CD4-positive, CD25-positive, alpha-beta regulatory T cell (primary cell): ENCODE measurements around the gene TIMP2. TPM values are rescaled to one million over a fixed set of nuclear protein-coding genes. Genes with fewer than 3 reads are reported as not detected.

Source experiments
- ATAC-seq, 2 donors: fragments of 150-1000 bp; cut with Tn5 transposase; one replicate each; pipeline ENCODE4 v1.10.0; 2021; ENCODE audit warnings: low read depth in 2 of 2, moderate number of reproducible peaks in 2 of 2, moderate library complexity in 1 of 2
- DNase-seq, 3 donors: peaks; one replicate each; pipeline versions ENCODE4 v3.0.0 to v3.0.0-alpha.2; 2012 to 2022; ENCODE audit warnings: mixed read lengths in 1 of 3
- H3K27ac ChIP-seq: one replicate; pipeline ENCODE4 v1.7.0; 2013; ENCODE audit warnings: mild to moderate bottlenecking, low read length; ENCODE audit not compliant: insufficient read depth, poor library complexity, severe bottlenecking
- H3K27me3 ChIP-seq: one replicate; pipeline ENCODE4 v1.7.0; 2013; ENCODE audit warnings: low read length; ENCODE audit not compliant: control insufficient read depth, insufficient read depth
- H3K36me3 ChIP-seq: one replicate; pipeline ENCODE4 v1.7.0; 2013; ENCODE audit warnings: mild to moderate bottlenecking, low read length, moderate library complexity; ENCODE audit not compliant: control insufficient read depth, insufficient read depth
- H3K4me1 ChIP-seq: 2 replicates; pipeline ENCODE4 v1.7.0; 2013; ENCODE audit warnings: mild to moderate bottlenecking, low read length; ENCODE audit not compliant: insufficient read depth, control insufficient read depth, poor library complexity, severe bottlenecking
- H3K4me3 ChIP-seq: one replicate; pipeline ENCODE4 v1.7.0; 2013; ENCODE audit warnings: low read depth, mild to moderate bottlenecking, low read length, moderate library complexity
- H3K9me3 ChIP-seq, 2 experiments: 1 replicate in 1 of 2; 2 replicates in 1 of 2; pipeline ENCODE4 v1.7.0; 2013; ENCODE audit warnings: low read length in 2 of 2, mild to moderate bottlenecking in 1 of 2, moderate library complexity in 1 of 2; ENCODE audit not compliant: control insufficient read depth in 2 of 2
- H3K27ac Mint-ChIP-seq, 3 donors: one replicate each; pipeline ENCODE4 v1.8.0; 2020 to 2022; ENCODE audit warnings: mild to moderate bottlenecking in 3 of 3, mixed read lengths in 3 of 3, moderate library complexity in 2 of 3
- H3K27me3 Mint-ChIP-seq: one replicate; pipeline ENCODE4 v1.8.0; 2022; ENCODE audit warnings: mild to moderate bottlenecking, mixed read lengths
- H3K36me3 Mint-ChIP-seq: one replicate; pipeline ENCODE4 v1.8.0; 2020; ENCODE audit warnings: mixed read lengths
- H3K4me1 Mint-ChIP-seq, 4 donors: one replicate each; pipeline ENCODE4 v1.8.0; 2020 to 2022; ENCODE audit warnings: mixed read lengths in 4 of 4, mild to moderate bottlenecking in 1 of 4
- H3K4me3 Mint-ChIP-seq, 4 donors: one replicate each; pipeline ENCODE4 v1.8.0; 2020 to 2022; ENCODE audit warnings: mild to moderate bottlenecking in 4 of 4, mixed read lengths in 4 of 4, moderate library complexity in 3 of 4
- H3K9me3 Mint-ChIP-seq, 7 donors: one replicate each; pipeline ENCODE4 v1.8.0; 2020 to 2022; ENCODE audit warnings: mixed read lengths in 7 of 7, mild to moderate bottlenecking in 3 of 7, moderate library complexity in 2 of 7
- polyA plus RNA-seq, 4 donors: library from polyadenylated mRNA; unstranded; fragments of 300-500 nt; fragmentation: Illumina TruSeq; gene quantifications; one replicate each; pipeline ENCODE4 v1.2.3, GENCODE V29; 2021
- total RNA-seq: library from RNA; stranded (reverse); gene quantifications from one replicate; pipeline ENCODE4 v1.2.3, GENCODE V29; 2022

Gene TIMP2
- total and polyA plus RNA-seq, 5 donors from 2014 or later: 0.29 to 6.5 (median 0.40) TPM; not detected in 1

DNA sequence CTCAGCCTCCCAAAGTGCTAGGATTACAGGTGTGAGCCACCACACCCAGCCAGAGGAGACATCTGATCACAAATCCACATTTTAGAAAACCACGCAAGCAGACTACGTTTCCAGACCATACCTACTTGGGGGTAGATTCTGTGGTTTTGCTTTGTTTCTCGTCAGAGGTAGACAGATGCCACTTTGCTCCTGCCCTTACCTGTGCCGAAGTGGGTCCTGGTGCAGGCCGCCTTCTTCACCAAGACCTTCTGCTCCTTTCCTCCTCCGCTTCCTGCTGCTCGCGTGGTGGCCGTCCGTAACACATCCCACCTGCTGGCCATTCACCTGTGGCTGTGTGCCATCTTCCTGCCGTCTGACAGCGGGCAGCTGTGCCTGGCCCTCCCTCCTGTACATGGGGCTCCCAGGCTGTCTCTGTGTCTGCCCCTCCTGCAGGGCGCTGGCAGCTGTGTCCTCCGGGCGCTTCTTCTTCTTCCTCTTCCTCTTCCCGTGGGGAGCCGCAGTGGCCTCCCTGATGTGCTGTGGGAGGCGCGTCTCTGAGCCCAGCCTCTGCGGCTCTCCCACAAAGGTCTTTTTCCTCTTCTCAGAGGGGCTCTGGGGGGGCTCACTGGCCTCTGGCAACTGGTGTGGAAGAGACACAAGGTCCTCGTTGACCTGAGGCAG, 121.9 kb downstream of the TIMP2 start:
- Histone ChIP-seq H3K9me3 (no peaks in the 10 kb centered on the region), H3K4me3 (no peak overlapping the region), H3K27me3 (no peaks in the 10 kb centered on the region), H3K27ac (no peak overlapping the region), H3K36me3 (peaks cover 74% of the 10 kb centered on the region), H3K4me1 (peaks cover 36% of the 10 kb centered on the region)
- Mint-ChIP-seq H3K4me3 (peak overlapping the region; percentile 52 to 83 (median 76)), H3K4me1 (peaks cover 11 to 68% (median 29%) of the 10 kb centered on the region in 4 donors), H3K27me3 (no peaks in the 10 kb centered on the region), H3K36me3 (peaks cover 41% of the 10 kb centered on the region), H3K27ac (peak overlapping the region in 2 of 3 donors; percentile 92), H3K9me3 (no peaks in the 10 kb centered on the region)
- ATAC-seq (no peak), DNase-seq (no peak)

Other genes starting within 250 kb of the TIMP2 start
- gene CYTH1, start 143.1 kb downstream of the TIMP2 start, total RNA-seq: 487 TPM
- gene CYTH1, start 143.1 kb downstream of the TIMP2 start, polyA plus RNA-seq: 100 to 1,000 TPM; 202 to 214 (median 206) TPM
- gene USP36, start 84.6 kb downstream of the TIMP2 start, total RNA-seq: 407 TPM
- 10 to 100 TPM; 19.6 to 22.2 (median 21.2) TPM for gene USP36, start 84.6 kb downstream of the TIMP2 start, polyA plus RNA-seq
- gene CEP295NL, start 22.2 kb downstream of the TIMP2 start, total RNA-seq: 1.6 TPM
- under 1 TPM in 2 of 4 donors, not detected in 2; 0.25 to 0.78 TPM for gene CEP295NL, start 22.2 kb downstream of the TIMP2 start, polyA plus RNA-seq
- gene LGALS3BP, start 54.5 kb upstream of the TIMP2 start, total RNA-seq: 25.0 TPM
- 10 to 100 TPM; 23.4 to 43.5 (median 28.8) TPM for gene LGALS3BP, start 54.5 kb upstream of the TIMP2 start, polyA plus RNA-seq
- gene CANT1, start 84.4 kb upstream of the TIMP2 start, total RNA-seq: 49.6 TPM
- 10 to 100 TPM in 1 of 4 donors, 1 to 10 TPM in 3; 8.5 to 11.7 (median 9.6) TPM for gene CANT1, start 84.4 kb upstream of the TIMP2 start, polyA plus RNA-seq
- gene C1QTNF1, start 98.8 kb upstream of the TIMP2 start, total RNA-seq: not detected
- not detected for gene C1QTNF1, start 98.8 kb upstream of the TIMP2 start, polyA plus RNA-seq
- 91.9 TPM for gene ENGASE, start 149.4 kb upstream of the TIMP2 start, total RNA-seq
- gene ENGASE, start 149.4 kb upstream of the TIMP2 start, polyA plus RNA-seq: 1 to 10 TPM; 1.1 to 4.7 (median 2.4) TPM